GM23338 (cell line): ENCODE measurements around the gene TMEM250. TPM values are rescaled to one million over a fixed set of nuclear protein-coding genes. Genes with fewer than 3 reads are reported as not detected.
"Not testable (repeated sequence)": the region's sequence is repeated elsewhere in the genome, so short reads cannot be mapped to it uniquely, and the experiment has no call there.

Experiments used
- ATAC-seq: fragments of 200-7000 bp; cut with Tn5 transposase; 3 replicates; pipeline ENCODE4 v1.9.1; 2020
- DNase-seq: peaks from one replicate; pipeline ENCODE4 v3.0.0-alpha.2; 2015; ENCODE audit warnings: low spot score
- H2AFZ ChIP-seq: fragments of 200-600 bp; sonication (generic); 2 replicates; pipeline ENCODE4 v1.8.0; 2016; ENCODE audit warnings: antibody characterized with exemption, mild to moderate bottlenecking, moderate library complexity
- H3F3A ChIP-seq: fragments of 200-600 bp; sonication (generic); replicated peaks from 2 replicates; pipeline ENCODE4 v1.8.0; 2017; ENCODE audit warnings: antibody characterized with exemption, mixed run types, low read depth
- H3K27ac ChIP-seq: fragments of 200-600 bp; sonication (generic); 2 replicates; pipeline ENCODE4 v1.6.1; 2016; ENCODE audit warnings: low read depth
- H3K27me3 ChIP-seq: fragments of 200-600 bp; sonication (generic); 2 replicates; pipeline ENCODE4 v1.8.0; 2016; ENCODE audit warnings: mild to moderate bottlenecking, mixed run types, moderate library complexity; ENCODE audit not compliant: insufficient read depth
- H3K36me3 ChIP-seq: fragments of 200-600 bp; sonication (generic); 2 replicates; pipeline ENCODE4 v1.8.0; 2016; ENCODE audit warnings: mild to moderate bottlenecking; ENCODE audit not compliant: insufficient read depth
- H3K4me1 ChIP-seq: fragments of 200-600 bp; sonication (generic); 2 replicates; pipeline ENCODE4 v1.8.0; 2016; ENCODE audit warnings: mild to moderate bottlenecking, moderate library complexity; ENCODE audit not compliant: insufficient read depth
- H3K4me2 ChIP-seq: fragments of 200-600 bp; sonication (generic); 2 replicates; pipeline ENCODE4 v1.7.1; 2017; ENCODE audit warnings: mixed run types
- H3K4me3 ChIP-seq: fragments of 200-600 bp; sonication (generic); 2 replicates; pipeline ENCODE4 v1.6.1; 2016; ENCODE audit warnings: mixed run types
- H3K79me2 ChIP-seq: fragments of 200-600 bp; sonication (generic); replicated peaks from 2 replicates; pipeline ENCODE4 v1.8.0; 2017; ENCODE audit warnings: mild to moderate bottlenecking; ENCODE audit not compliant: insufficient read depth
- H3K9me2 ChIP-seq: fragments of 200-600 bp; sonication (generic); 2 replicates; pipeline ENCODE4 v1.8.0; 2017; ENCODE audit not compliant: insufficient read depth
- H4K20me1 ChIP-seq: fragments of 200-600 bp; sonication (generic); replicated peaks from 2 replicates; pipeline ENCODE4 v1.8.0; 2017; ENCODE audit warnings: mild to moderate bottlenecking; ENCODE audit not compliant: insufficient read depth
- H3K27ac Mint-ChIP-seq: 2 replicates; pipeline ENCODE4 v1.8.0; 2020; ENCODE audit warnings: inconsistent platforms, mild to moderate bottlenecking, moderate library complexity, mixed read lengths
- H3K27me3 Mint-ChIP-seq: 3 replicates; pipeline ENCODE4 v1.8.0; 2022; ENCODE audit warnings: low read depth, mild to moderate bottlenecking, moderate library complexity, mixed read lengths, inconsistent platforms; ENCODE audit not compliant: insufficient read depth, poor library complexity
- H3K36me3 Mint-ChIP-seq: 3 replicates; pipeline ENCODE4 v1.8.0; 2021; ENCODE audit warnings: low read depth, mild to moderate bottlenecking, inconsistent platforms, moderate library complexity, mixed read lengths
- H3K4me1 Mint-ChIP-seq: 3 replicates; pipeline ENCODE4 v1.8.0; 2020; ENCODE audit warnings: mild to moderate bottlenecking, inconsistent platforms, mixed read lengths
- H3K4me3 Mint-ChIP-seq: 3 replicates; pipeline ENCODE4 v1.8.0; 2021; ENCODE audit warnings: moderate library complexity, mild to moderate bottlenecking, inconsistent platforms, mixed read lengths
- H3K9me3 Mint-ChIP-seq: 3 replicates; pipeline ENCODE4 v1.8.0; 2020; ENCODE audit warnings: moderate library complexity, mild to moderate bottlenecking, inconsistent platforms, mixed read lengths
- EZH2 ChIP-seq: fragments of 200-600 bp; sonication (generic); IDR thresholded peaks from one replicate; pipeline ENCODE4 v1.8.0; 2017; ENCODE audit warnings: antibody characterized with exemption, mild to moderate bottlenecking, low read depth; ENCODE audit not compliant: unreplicated experiment
- EZH2phosphoT487 ChIP-seq: fragments of 200-600 bp; sonication (generic); IDR thresholded peaks from one replicate; pipeline ENCODE4 v1.8.1; 2018; ENCODE audit warnings: antibody characterized with exemption; ENCODE audit not compliant: unreplicated experiment
- JUNB ChIP-seq: IDR thresholded peaks from one replicate; pipeline ENCODE4 v1.6.1; 2016; ENCODE audit warnings: antibody characterized with exemption; ENCODE audit not compliant: unreplicated experiment
- NANOG ChIP-seq: IDR thresholded peaks from 2 replicates; pipeline ENCODE4 v1.6.1; 2016; ENCODE audit warnings: antibody characterized with exemption, borderline replicate concordance
- STAT1 ChIP-seq: IDR thresholded peaks from one replicate; pipeline ENCODE4 v1.6.1; 2016; ENCODE audit warnings: antibody characterized with exemption; ENCODE audit not compliant: unreplicated experiment
- ZNF114 ChIP-seq: fragments of 250-450 bp; sonication (Bioruptor Pico); IDR thresholded peaks from 2 replicates; pipeline ENCODE4 v1.5.0; 2020; ENCODE audit warnings: mild to moderate bottlenecking, moderate library complexity
- ZNF331 ChIP-seq: fragments of 250-450 bp; sonication (Bioruptor Pico); IDR thresholded peaks from 2 replicates; pipeline ENCODE4 v1.5.0; 2020; ENCODE audit warnings: low read depth, mild to moderate bottlenecking, moderate library complexity
- polyA plus RNA-seq: library from polyadenylated mRNA; unstranded; fragments of >200 nt; fragmentation: Nextera tagmentation; extraction: Ambion mirVana; gene quantifications from 2 replicates; pipeline ENCODE4 v1.2.1, GENCODE V29; 2016
- total RNA-seq: library from RNA; depleted of rRNA; stranded (reverse); fragments of >200 nt; shearing (Covaris generic); gene quantifications from 2 replicates; pipeline ENCODE4 v1.2.3, GENCODE V29; 2014
- TF ChIP-seq, protein P1 (sequence below), 2 experiments: fragments of 200-600 bp in 1 of 2; sonication (generic) in 1 of 2; conservative IDR thresholded peaks; 2 replicates each; pipeline versions ENCODE4 v1.5.1 to v1.6.1; 2016 to 2017; ENCODE audit warnings: antibody characterized with exemption in 2 of 2, low read depth in 2 of 2, mild to moderate bottlenecking in 2 of 2, moderate library complexity in 1 of 2

Gene TMEM250
- total and polyA plus RNA-seq, 2 experiments from 2014 or later = 12.2 to 39.2 TPM

DNA sequence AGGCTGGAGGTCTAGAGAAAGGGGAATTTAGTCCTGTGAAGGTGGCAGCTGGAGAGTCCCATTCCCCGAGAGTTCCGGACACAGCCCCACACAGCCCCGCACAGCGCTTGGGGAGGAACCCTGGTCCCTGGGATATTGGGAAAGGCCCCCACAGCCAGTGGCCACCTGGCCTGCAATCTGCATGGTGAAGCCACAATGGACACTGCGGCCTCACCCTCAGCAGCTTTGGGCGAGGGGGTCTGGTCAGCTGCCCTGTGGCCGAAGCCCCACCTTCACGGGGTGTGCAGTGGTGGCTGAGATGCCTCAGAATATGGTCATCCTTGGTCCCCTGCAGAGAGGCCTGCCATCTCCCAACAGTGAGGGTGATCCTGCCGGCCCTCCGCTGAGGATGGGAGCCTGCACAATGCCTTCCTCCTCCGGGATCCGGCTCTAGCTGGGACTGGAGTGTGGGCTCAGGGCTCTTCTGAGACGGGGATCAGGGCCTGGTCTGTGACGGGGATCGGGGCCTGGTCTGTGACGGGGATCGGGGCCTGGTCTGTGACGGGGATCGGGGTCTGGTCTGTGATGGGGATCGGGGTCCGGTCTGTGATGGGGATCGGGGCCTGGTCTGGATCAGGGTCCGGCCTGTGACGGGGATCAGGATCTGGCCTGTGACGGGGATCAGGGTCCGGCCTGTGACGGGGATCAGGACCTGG, 33.3 kb upstream of the TMEM250 start:
- H3K36me3 ChIP-seq = no peaks in the 10 kb centered on the region
- no peaks in the 10 kb centered on the region for H3K27me3 ChIP-seq
- peaks cover 7% of the 10 kb centered on the region; the same call in 1 of the 3 replicates for H3K9me3 Mint-ChIP-seq
- peak overlapping the region; percentile 41; the same call in 2 of the 3 replicates for H3K4me3 Mint-ChIP-seq
- peak overlapping the region; percentile 57; the same call in 1 of the 2 replicates for H3K27ac Mint-ChIP-seq
- ATAC-seq (peak; percentile 35), DNase-seq (no peak)
- peaks cover 8% of the 10 kb centered on the region for H3K27me3 Mint-ChIP-seq
- TF ChIP-seq JUNB (no peak), NANOG (no peak)
- H3K4me1 ChIP-seq = peaks cover 12% of the 10 kb centered on the region; the same call in 1 of the 2 replicates
- 0 out of 2 replicates have a peak, but pooled peaks cover 3% of the 10 kb centered on the region for H3F3A ChIP-seq
- H3K4me2 ChIP-seq = peak overlapping the region; percentile 56
- no peaks in the 10 kb centered on the region for H3K79me2 ChIP-seq
- H3K27ac ChIP-seq = no peak overlapping the region
- peaks cover 31% of the 10 kb centered on the region for H3K4me1 Mint-ChIP-seq
- H4K20me1 ChIP-seq = no peaks in the 10 kb centered on the region
- no peaks in the 10 kb centered on the region for H3K9me2 ChIP-seq
- peaks cover 2% of the 10 kb centered on the region; the same call in 2 of the 3 replicates for H3K36me3 Mint-ChIP-seq
- peak overlapping the region; percentile 35; the same call in 1 of the 2 replicates for H3K4me3 ChIP-seq
- peak overlapping the region; percentile 76; the same call in 1 of the 2 replicates for H2AFZ ChIP-seq

DNA sequence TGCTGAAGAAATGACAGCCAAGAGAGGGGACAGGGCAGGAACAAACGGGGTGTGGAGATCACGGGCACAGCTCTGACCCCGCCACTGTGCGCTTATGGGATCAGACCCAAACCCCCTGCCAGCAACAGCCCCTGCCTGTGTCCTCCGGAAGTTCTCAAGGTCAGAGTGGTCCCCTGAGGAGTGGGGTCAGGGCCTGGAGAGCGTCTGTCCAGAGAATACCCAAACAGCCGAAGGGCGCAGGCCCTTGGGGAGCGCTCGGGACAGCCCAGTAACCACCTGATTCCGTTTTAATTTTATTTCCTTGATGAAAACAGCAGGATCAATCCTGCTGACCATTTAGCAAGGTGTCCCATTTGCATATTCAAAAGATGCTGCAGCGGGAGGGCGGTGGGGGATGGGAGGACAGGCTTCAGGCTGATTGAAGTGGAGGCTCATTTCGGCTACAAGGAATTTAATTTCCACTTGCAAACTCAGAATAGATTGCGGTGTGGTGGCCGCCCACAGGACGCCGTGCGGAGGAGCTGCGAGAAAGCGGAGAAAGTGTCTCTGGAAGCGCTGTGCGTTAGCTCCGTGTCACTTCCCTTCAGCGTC, 32.6 kb upstream of the TMEM250 start:
- H3K27me3 ChIP-seq = no peaks in the 10 kb centered on the region
- Mint-ChIP-seq H3K4me3 (peak overlapping the region; percentile 41; the same call in 2 of the 3 replicates), H3K9me3 (peaks cover 7% of the 10 kb centered on the region; the same call in 1 of the 3 replicates), H3K36me3 (peaks cover 2% of the 10 kb centered on the region; the same call in 2 of the 3 replicates), H3K27me3 (peaks cover 8% of the 10 kb centered on the region), H3K27ac (peak overlapping the region; percentile 57; the same call in 1 of the 2 replicates), H3K4me1 (peaks cover 31% of the 10 kb centered on the region)
- H3K36me3 ChIP-seq = no peaks in the 10 kb centered on the region
- no peaks in the 10 kb centered on the region for H3K9me2 ChIP-seq
- no peaks in the 10 kb centered on the region for H4K20me1 ChIP-seq
- no peak overlapping the region for H3K27ac ChIP-seq
- ATAC-seq (peak; percentile 38), DNase-seq (peak; percentile 72)
- H2AFZ ChIP-seq = peak overlapping the region; percentile 76; the same call in 1 of the 2 replicates
- TF ChIP-seq JUNB (no peak), ZNF331 (CRISPR knock-in tag) (no peak), ZNF114 (CRISPR knock-in tag) (no peak), EZH2phosphoT487 (no peak), EZH2 (no peak), STAT1 (no peak)
- TF ChIP-seq, protein P1, sequence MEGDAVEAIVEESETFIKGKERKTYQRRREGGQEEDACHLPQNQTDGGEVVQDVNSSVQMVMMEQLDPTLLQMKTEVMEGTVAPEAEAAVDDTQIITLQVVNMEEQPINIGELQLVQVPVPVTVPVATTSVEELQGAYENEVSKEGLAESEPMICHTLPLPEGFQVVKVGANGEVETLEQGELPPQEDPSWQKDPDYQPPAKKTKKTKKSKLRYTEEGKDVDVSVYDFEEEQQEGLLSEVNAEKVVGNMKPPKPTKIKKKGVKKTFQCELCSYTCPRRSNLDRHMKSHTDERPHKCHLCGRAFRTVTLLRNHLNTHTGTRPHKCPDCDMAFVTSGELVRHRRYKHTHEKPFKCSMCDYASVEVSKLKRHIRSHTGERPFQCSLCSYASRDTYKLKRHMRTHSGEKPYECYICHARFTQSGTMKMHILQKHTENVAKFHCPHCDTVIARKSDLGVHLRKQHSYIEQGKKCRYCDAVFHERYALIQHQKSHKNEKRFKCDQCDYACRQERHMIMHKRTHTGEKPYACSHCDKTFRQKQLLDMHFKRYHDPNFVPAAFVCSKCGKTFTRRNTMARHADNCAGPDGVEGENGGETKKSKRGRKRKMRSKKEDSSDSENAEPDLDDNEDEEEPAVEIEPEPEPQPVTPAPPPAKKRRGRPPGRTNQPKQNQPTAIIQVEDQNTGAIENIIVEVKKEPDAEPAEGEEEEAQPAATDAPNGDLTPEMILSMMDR (conservative IDR thresholded peaks at IDR 0.05; ENCODE audit: low read depth in 2 of 2) = no peak
- H3K79me2 ChIP-seq = no peaks in the 10 kb centered on the region
- peak overlapping the region; percentile 56 for H3K4me2 ChIP-seq
- peaks cover 12% of the 10 kb centered on the region; the same call in 1 of the 2 replicates for H3K4me1 ChIP-seq
- H3F3A ChIP-seq = 0 out of 2 replicates have a peak, but pooled peaks cover 3% of the 10 kb centered on the region
- H3K4me3 ChIP-seq = peak overlapping the region; percentile 35; the same call in 1 of the 2 replicates

DNA sequence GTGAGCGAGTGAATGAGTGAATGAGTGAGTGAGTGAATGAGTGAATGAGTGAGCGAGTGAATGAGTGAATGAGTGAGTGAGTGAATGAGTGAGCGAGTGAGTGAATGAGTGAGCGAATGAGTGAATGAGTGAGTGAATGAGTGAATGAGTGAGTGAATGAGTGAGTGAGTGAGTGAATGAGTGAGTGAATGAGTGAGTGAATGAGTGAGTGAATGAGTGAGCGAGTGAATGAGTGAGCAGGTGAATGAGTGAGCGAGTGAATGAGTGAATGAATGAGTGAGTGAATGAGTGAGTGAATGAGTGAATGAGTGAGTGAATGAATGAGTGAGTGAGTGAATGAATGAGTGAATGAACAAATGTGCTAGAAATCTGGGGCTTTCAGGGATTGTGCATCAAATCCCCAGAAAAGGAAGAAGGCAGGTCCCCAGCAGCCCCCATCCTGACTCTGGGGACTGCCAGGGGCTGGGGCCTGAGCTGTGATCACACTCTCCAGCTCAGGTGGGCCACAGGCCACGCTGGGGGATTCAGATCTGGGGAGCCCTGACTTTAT, 32.1 kb upstream of the TMEM250 start:
- H3K36me3 ChIP-seq, H3K27me3 Mint-ChIP-seq, H3K36me3 Mint-ChIP-seq, H3K9me3 Mint-ChIP-seq, ATAC-seq, H3K27ac Mint-ChIP-seq, H3K27me3 ChIP-seq, DNase-seq, H3K27ac ChIP-seq, H3F3A ChIP-seq, H3K9me2 ChIP-seq, H3K4me3 Mint-ChIP-seq, H3K79me2 ChIP-seq, H4K20me1 ChIP-seq: not testable (repeated sequence)
- H3K4me1 Mint-ChIP-seq = peaks cover 31% of the 10 kb centered on the region
- Histone ChIP-seq H2AFZ (peak overlapping the region; percentile 76; the same call in 1 of the 2 replicates), H3K4me1 (peaks cover 12% of the 10 kb centered on the region; the same call in 1 of the 2 replicates), H3K4me2 (peak overlapping the region; percentile 56), H3K4me3 (peak overlapping the region; percentile 35; the same call in 1 of the 2 replicates)
